Endothelial cell of umbilical vein (primary cell): ENCODE results near the gene CCR5. TPM values are rescaled to one million over a fixed set of nuclear protein-coding genes. Genes with fewer than 3 reads are reported as not detected.

Experiments used
- BruUV-seq: library from RNA; stranded (reverse); fragments of 400-500 nt; replicated peaks from 2 replicates; lab custom pipeline; 2021; lab: Mats Ljungman, UMichigan
- CTCF ChIA-PET: fragments of 300-600, 350-600 bp; sonication (Branson Sonifier 250); formaldehyde crosslinking; loops from one replicate; lab custom pipeline; 2021; ENCODE audit warnings: antibody characterized with exemption, inconsistent platforms; lab: Charles Lee
- POLR2A ChIA-PET: fragments of 300-600, 350-600 bp; sonication (Branson Sonifier 250); formaldehyde crosslinking; loops from one replicate; lab custom pipeline; 2021; ENCODE audit warnings: antibody characterized with exemption, inconsistent platforms; lab: Charles Lee
- DNase-seq: peaks from one replicate; pipeline ENCODE4 v3.0.0-alpha.2; 2011; ENCODE audit warnings: low read depth, low spot score
- FAIRE-seq: peaks from 2 replicates; lab custom pipeline; 2011; peaks lifted over from hg19 to GRCh38; lab: Jason Lieb, UNC
- H2AFZ ChIP-seq: 2 replicates; pipeline ENCODE4 v1.6.0; 2012; ENCODE audit warnings: low read depth, low read length, control low read depth, inconsistent platforms
- H3K27ac ChIP-seq: 2 replicates; pipeline ENCODE4 v1.5.1; 2011; ENCODE audit warnings: low read depth, mild to moderate bottlenecking, control low read depth, low read length, moderate library complexity; ENCODE audit not compliant: insufficient read depth
- H3K27me3 ChIP-seq, 2 experiments: 2 replicates each; pipeline versions ENCODE4 v1.6.0 to v1.6.1; 2011; ENCODE audit warnings: low read length in 2 of 2, mixed read lengths in 1 of 2; ENCODE audit not compliant: control insufficient read depth in 2 of 2, insufficient read depth in 2 of 2
- H3K36me3 ChIP-seq, 2 experiments: 2 replicates in 1 of 2; 3 replicates in 1 of 2; pipeline ENCODE4 v1.5.1; 2011; ENCODE audit warnings: low read length in 2 of 2, mild to moderate bottlenecking in 1 of 2, moderate library complexity in 1 of 2; ENCODE audit not compliant: control insufficient read depth in 2 of 2, insufficient read depth in 2 of 2; ENCODE audit errors: extremely low read depth in 1 of 2
- H3K4me1 ChIP-seq: 3 replicates; pipeline ENCODE4 v1.5.1; 2011; ENCODE audit warnings: mild to moderate bottlenecking, low read length; ENCODE audit not compliant: control insufficient read depth, insufficient read depth; ENCODE audit errors: extremely low read depth
- H3K4me2 ChIP-seq: 2 replicates; pipeline ENCODE4 v1.6.1; 2011; ENCODE audit warnings: low read length, control low read depth, mixed read lengths; ENCODE audit not compliant: insufficient read depth
- H3K4me3 ChIP-seq, 3 experiments: fragments of 200-600 bp in 1 of 3; sonication (generic), shearing (Covaris generic) in 1 of 3; replicated peaks in 1 of 3; 2 replicates each; pipeline ENCODE4 v1.5.1; 2011 to 2016; ENCODE audit warnings: control low read depth in 3 of 3, low read length in 3 of 3, mild to moderate bottlenecking in 2 of 3, inconsistent platforms in 1 of 3, low read depth in 1 of 3, moderate library complexity in 1 of 3; ENCODE audit not compliant: insufficient read depth in 1 of 3
- H3K79me2 ChIP-seq: 2 replicates; pipeline ENCODE4 v1.6.0; 2012; ENCODE audit warnings: low read length, inconsistent platforms; ENCODE audit not compliant: control insufficient read depth, insufficient read depth
- H3K9ac ChIP-seq: replicated peaks from 2 replicates; pipeline ENCODE3; 2011; ENCODE audit warnings: low read length, control low read depth; ENCODE audit not compliant: insufficient read depth; ENCODE audit errors: extremely low read depth
- H3K9me1 ChIP-seq: replicated peaks from 3 replicates; pipeline ENCODE4 v1.6.0; 2011; ENCODE audit warnings: mild to moderate bottlenecking, low read length; ENCODE audit not compliant: control insufficient read depth, insufficient read depth; ENCODE audit errors: extremely low read depth
- H3K9me3 ChIP-seq: replicated peaks from 2 replicates; pipeline ENCODE4 v1.5.1; 2012; ENCODE audit warnings: low read length, inconsistent platforms; ENCODE audit not compliant: control insufficient read depth, insufficient read depth
- H4K20me1 ChIP-seq: replicated peaks from 2 replicates; pipeline ENCODE3; 2011; ENCODE audit warnings: mild to moderate bottlenecking, low read length; ENCODE audit not compliant: control insufficient read depth, insufficient read depth; ENCODE audit errors: extremely low read depth
- EZH2 ChIP-seq: IDR thresholded peaks from 2 replicates; pipeline ENCODE4 v1.6.1; 2012; ENCODE audit warnings: borderline replicate concordance, low read depth, mild to moderate bottlenecking, moderate library complexity, low read length, inconsistent platforms; ENCODE audit not compliant: severe bottlenecking
- GATA2 ChIP-seq: IDR thresholded peaks from 2 replicates; pipeline ENCODE4 v1.7.0; 2011; ENCODE audit warnings: low read depth, mild to moderate bottlenecking, moderate library complexity, mixed read lengths, low read length; ENCODE audit not compliant: insufficient read length, insufficient read depth
- JUN ChIP-seq: IDR thresholded peaks from 2 replicates; pipeline ENCODE4 v1.6.1; 2011; ENCODE audit warnings: borderline replicate concordance, low read depth; ENCODE audit not compliant: insufficient read length, insufficient read depth
- POLR2AphosphoS5 ChIP-seq: IDR thresholded peaks from 2 replicates; pipeline ENCODE4 v1.6.1; 2012; ENCODE audit warnings: low read depth, mild to moderate bottlenecking, control low read depth, low read length, moderate library complexity; ENCODE audit not compliant: insufficient read depth
- dilution Hi-C: fragments of 300-500 bp; cut with MboI; formaldehyde crosslinking; loops from one replicate; pipeline ENCODE4 v1.15.0; 2019; ENCODE audit warnings: low sequenced_read_pairs; ENCODE audit not compliant: extremely low pct_ligation_motif_present
- intact Hi-C: fragments of 100-400 bp; cut with micrococcal nuclease; formaldehyde crosslinking; loops from one replicate; pipeline ENCODE4 v1.10.0; 2022
- polyA plus RNA-seq, 4 experiments: library from polyadenylated mRNA; depleted of rRNA in 3 of 4; stranded (reverse) in 3 of 4; unstranded in 1 of 4; fragments of >200 nt; gene quantifications; 2 replicates each; pipeline versions ENCODE4 v1.2.1 to v1.2.3, GENCODE V29; 2011 to 2012; ENCODE audit warnings: missing spikeins in 1 of 4
- total RNA-seq: library from RNA; stranded (reverse); gene quantifications from 2 replicates; pipeline ENCODE4 v1.2.3, GENCODE V29; 2021
- TF ChIP-seq, protein P1 (sequence below), 2 donors: IDR thresholded peaks; 1 replicate in 1 of 2; 2 replicates in 1 of 2; pipeline ENCODE4 v1.5.1; 2011; ENCODE audit warnings: low read length in 2 of 2, mild to moderate bottlenecking in 2 of 2, moderate library complexity in 2 of 2, control low read depth in 1 of 2, inconsistent platforms in 1 of 2, low read depth in 1 of 2; ENCODE audit not compliant: insufficient read depth in 1 of 2; ENCODE audit errors: extremely low read depth in 1 of 2
- TF ChIP-seq, protein P2 (sequence below): IDR thresholded peaks from 2 replicates; pipeline ENCODE4 v1.6.1; 2011; ENCODE audit not compliant: insufficient read depth, insufficient read length

CCR5 gene
- total and polyA plus RNA-seq, 2 donors (not counting 3 experiments of a cell fraction or from before 2014, with no cell fraction given), result not detected

DNA sequence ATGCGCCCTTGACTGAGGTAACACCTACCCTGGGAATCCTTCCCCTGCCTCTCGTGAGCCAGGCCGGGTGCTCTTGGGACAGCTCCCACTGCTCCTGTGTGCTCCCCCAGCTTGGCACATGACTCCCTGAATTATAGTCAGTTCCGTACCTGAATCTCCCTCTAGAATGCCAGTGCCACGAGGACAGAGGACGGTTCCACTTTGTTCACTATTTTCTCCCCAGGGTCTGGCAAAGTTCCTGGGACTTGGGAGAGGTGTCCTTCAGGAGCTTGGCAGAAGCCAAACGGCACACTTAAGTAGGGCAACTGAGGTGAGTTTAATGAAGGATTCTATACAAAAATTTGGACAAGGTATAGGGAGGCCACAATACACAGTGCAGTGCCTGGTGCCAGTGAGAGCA, 26.4 kb downstream of the CCR5 start:
- Histone ChIP-seq H4K20me1 (no peaks in the 10 kb centered on the region), H3K9me1 (no peaks in the 10 kb centered on the region), H3K4me2 (no peak overlapping the region), H3K4me1 (peaks cover 12% of the 10 kb centered on the region), H3K27me3 (no peaks in the 10 kb centered on the region), H3K36me3 (no peaks in the 10 kb centered on the region), H3K27ac (no peak overlapping the region), H3K9ac (no peak overlapping the region), H3K4me3 (no peak overlapping the region), H2AFZ (no peak overlapping the region), H3K79me2 (no peaks in the 10 kb centered on the region), H3K9me3 (no peaks in the 10 kb centered on the region)
- TF ChIP-seq POLR2AphosphoS5 (no peak), JUN (no peak), EZH2 (no peak), GATA2 (no peak)
- TF ChIP-seq, protein P1, sequence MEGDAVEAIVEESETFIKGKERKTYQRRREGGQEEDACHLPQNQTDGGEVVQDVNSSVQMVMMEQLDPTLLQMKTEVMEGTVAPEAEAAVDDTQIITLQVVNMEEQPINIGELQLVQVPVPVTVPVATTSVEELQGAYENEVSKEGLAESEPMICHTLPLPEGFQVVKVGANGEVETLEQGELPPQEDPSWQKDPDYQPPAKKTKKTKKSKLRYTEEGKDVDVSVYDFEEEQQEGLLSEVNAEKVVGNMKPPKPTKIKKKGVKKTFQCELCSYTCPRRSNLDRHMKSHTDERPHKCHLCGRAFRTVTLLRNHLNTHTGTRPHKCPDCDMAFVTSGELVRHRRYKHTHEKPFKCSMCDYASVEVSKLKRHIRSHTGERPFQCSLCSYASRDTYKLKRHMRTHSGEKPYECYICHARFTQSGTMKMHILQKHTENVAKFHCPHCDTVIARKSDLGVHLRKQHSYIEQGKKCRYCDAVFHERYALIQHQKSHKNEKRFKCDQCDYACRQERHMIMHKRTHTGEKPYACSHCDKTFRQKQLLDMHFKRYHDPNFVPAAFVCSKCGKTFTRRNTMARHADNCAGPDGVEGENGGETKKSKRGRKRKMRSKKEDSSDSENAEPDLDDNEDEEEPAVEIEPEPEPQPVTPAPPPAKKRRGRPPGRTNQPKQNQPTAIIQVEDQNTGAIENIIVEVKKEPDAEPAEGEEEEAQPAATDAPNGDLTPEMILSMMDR (IDR thresholded peaks at IDR 0.05; ENCODE audit: extremely low read depth in 1 of 2, insufficient read depth in 1 of 2, low read depth in 1 of 2, low read length in 2 of 2), result no peak
- TF ChIP-seq, protein P2, sequence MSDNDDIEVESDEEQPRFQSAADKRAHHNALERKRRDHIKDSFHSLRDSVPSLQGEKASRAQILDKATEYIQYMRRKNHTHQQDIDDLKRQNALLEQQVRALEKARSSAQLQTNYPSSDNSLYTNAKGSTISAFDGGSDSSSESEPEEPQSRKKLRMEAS, result no peak
- BruUV-seq, result no TSS peak
- ChIA-PET CTCF (interaction anchor here (1.0 to 3.8 kb wide), 4 partner anchors 11 to 45 kb away, joined by 3 to 13 read pairs (median 3); no protein-coding TSS in a partner anchor), POLR2A (no interaction called here)
- FAIRE-seq (no peak), DNase-seq (no peak)
- intact Hi-C loops (no loop called here), dilution Hi-C loops (no loop called here)
